ENCODE results near the gene GPX2.

The GPX2 gene

DNA sequence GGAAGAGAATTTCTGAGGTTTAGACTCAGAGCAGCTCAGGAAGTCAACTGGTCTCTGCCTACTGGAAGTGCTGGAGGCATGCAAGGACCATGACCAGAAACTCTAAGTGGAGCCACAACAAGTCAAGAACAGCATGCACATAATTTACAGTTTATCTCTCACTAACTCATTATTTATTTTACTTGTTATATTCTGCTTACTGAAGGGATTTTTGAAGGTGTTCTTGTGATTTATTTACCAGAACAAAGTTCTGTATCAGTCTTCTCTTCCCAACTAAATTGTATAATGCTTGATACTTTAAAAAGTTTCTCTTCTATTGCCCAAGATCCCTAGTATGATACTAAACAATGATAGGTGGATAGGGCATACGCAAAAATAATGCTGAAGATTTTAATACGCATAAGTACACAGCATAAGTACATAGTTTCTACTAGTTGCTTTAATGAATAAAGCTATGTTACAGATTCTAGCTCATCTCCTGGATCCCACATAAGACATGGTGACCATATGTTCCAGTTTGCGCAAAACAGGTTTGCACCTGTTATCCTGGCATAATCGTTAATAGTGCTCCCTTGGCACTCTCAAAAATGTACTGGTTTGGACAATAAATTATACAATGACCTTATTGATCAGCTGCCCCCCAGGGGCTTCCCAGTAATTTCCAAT is 51.2 kb downstream of the GPX2 start:
- no peaks in the 10 kb centered on the region for H3K4me1 ChIP-seq (ENCODE audit: insufficient read depth, low read length)
- no peak for ATAC-seq (ENCODE audit: insufficient read depth, low read depth)
- DNase-seq, result no peak
- no peak overlapping the region for H3K27ac ChIP-seq (ENCODE audit: low read length)
- no peaks in the 10 kb centered on the region for H3K79me2 ChIP-seq (ENCODE audit: insufficient read depth, low read length)
- H3K4me3 ChIP-seq (ENCODE audit: low read depth in 1 of 2, low read length in 2 of 2), result no peak overlapping the region
- H3K36me3 ChIP-seq (ENCODE audit: insufficient read depth, low read length), result no peaks in the 10 kb centered on the region
- TF ChIP-seq EZH2 (IDR thresholded peaks at IDR 0.05; ENCODE audit: borderline replicate concordance, low read depth, low read length, severe bottlenecking), result no peak
- TF ChIP-seq, protein P1, sequence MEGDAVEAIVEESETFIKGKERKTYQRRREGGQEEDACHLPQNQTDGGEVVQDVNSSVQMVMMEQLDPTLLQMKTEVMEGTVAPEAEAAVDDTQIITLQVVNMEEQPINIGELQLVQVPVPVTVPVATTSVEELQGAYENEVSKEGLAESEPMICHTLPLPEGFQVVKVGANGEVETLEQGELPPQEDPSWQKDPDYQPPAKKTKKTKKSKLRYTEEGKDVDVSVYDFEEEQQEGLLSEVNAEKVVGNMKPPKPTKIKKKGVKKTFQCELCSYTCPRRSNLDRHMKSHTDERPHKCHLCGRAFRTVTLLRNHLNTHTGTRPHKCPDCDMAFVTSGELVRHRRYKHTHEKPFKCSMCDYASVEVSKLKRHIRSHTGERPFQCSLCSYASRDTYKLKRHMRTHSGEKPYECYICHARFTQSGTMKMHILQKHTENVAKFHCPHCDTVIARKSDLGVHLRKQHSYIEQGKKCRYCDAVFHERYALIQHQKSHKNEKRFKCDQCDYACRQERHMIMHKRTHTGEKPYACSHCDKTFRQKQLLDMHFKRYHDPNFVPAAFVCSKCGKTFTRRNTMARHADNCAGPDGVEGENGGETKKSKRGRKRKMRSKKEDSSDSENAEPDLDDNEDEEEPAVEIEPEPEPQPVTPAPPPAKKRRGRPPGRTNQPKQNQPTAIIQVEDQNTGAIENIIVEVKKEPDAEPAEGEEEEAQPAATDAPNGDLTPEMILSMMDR (IDR thresholded peaks at IDR 0.05; ENCODE audit: borderline replicate concordance, extremely low read depth, low read length, poor library complexity, severe bottlenecking), result no peak
- no peak overlapping the region for H2AFZ ChIP-seq (ENCODE audit: low read depth, low read length)
- H3K27me3 ChIP-seq (ENCODE audit: insufficient read depth, low read length, poor library complexity), result peaks cover 20% of the 10 kb centered on the region
- H3K9ac ChIP-seq (ENCODE audit: low read depth, low read length), result no peak overlapping the region
- no peaks in the 10 kb centered on the region for H4K20me1 ChIP-seq (ENCODE audit: insufficient read depth, low read length)
- no peaks in the 10 kb centered on the region for H3K9me3 ChIP-seq (ENCODE audit: insufficient read depth, low read length, severe bottlenecking)
- no peak overlapping the region for H3K4me2 ChIP-seq (ENCODE audit: insufficient read depth, low read length)

DNA sequence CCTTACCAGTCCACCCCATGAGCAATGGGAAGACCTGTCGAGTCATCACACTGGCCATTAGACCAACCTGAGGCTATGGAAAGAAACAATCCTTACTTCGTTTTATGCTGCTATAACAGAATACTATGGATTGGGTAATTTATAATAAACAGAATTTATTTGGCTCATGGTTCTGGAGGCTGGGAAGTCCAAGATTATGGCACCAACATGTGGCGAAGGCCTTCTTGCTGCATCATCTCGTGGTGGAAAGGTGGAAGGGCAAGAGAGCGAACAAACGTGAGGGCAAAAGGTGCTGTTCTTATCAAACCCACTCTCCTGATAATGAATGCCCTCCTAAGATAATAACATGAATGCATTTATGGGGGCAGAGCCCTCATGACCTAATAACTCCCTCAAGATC is 53.2 kb downstream of the GPX2 start:
- H2AFZ ChIP-seq (ENCODE audit: low read depth, low read length), result no peak overlapping the region
- ATAC-seq (ENCODE audit: insufficient read depth, low read depth) (no peak), DNase-seq (no peak)
- H3K27me3 ChIP-seq (ENCODE audit: insufficient read depth, low read length, poor library complexity), result peaks cover 31% of the 10 kb centered on the region
- no peak overlapping the region for H3K9ac ChIP-seq (ENCODE audit: low read depth, low read length)
- no peaks in the 10 kb centered on the region for H3K79me2 ChIP-seq (ENCODE audit: insufficient read depth, low read length)
- H3K4me3 ChIP-seq (ENCODE audit: low read depth in 1 of 2, low read length in 2 of 2), result no peak overlapping the region
- no peaks in the 10 kb centered on the region for H3K36me3 ChIP-seq (ENCODE audit: insufficient read depth, low read length)
- no peaks in the 10 kb centered on the region for H3K4me1 ChIP-seq (ENCODE audit: insufficient read depth, low read length)
- no peaks in the 10 kb centered on the region for H4K20me1 ChIP-seq (ENCODE audit: insufficient read depth, low read length)
- no peak overlapping the region for H3K27ac ChIP-seq (ENCODE audit: low read length)
- no peak for TF ChIP-seq EZH2 (IDR thresholded peaks at IDR 0.05; ENCODE audit: borderline replicate concordance, low read depth, low read length, severe bottlenecking)
- TF ChIP-seq, protein P1 (IDR thresholded peaks at IDR 0.05; ENCODE audit: borderline replicate concordance, extremely low read depth, low read length, poor library complexity, severe bottlenecking), result no peak
- no peak overlapping the region for H3K4me2 ChIP-seq (ENCODE audit: insufficient read depth, low read length)
- H3K9me3 ChIP-seq (ENCODE audit: insufficient read depth, low read length, severe bottlenecking), result no peaks in the 10 kb centered on the region

Measured in DND-41 (cell line).